ENCODE results near the gene NEURL3.

NEURL3 gene

GRCh38 chr2:96530474-96531357 lies 25.6 kb upstream of the NEURL3 start:
- no peak for DNase-seq (ENCODE audit: low read depth in 1 of 2, low spot score in 1 of 2)
- TF ChIP-seq CTCF (IDR thresholded peaks at IDR 0.05; ENCODE audit: insufficient read depth, low read length) (no peak), GABPA (IDR thresholded peaks at IDR 0.05; ENCODE audit: low read depth) (no peak), SPI1 (IDR thresholded peaks at IDR 0.05; ENCODE audit: borderline replicate concordance, low read depth) (no peak), POLR2AphosphoS5 (IDR thresholded peaks at IDR 0.05; ENCODE audit: low read depth) (no peak)
- TF ChIP-seq, protein P1, sequence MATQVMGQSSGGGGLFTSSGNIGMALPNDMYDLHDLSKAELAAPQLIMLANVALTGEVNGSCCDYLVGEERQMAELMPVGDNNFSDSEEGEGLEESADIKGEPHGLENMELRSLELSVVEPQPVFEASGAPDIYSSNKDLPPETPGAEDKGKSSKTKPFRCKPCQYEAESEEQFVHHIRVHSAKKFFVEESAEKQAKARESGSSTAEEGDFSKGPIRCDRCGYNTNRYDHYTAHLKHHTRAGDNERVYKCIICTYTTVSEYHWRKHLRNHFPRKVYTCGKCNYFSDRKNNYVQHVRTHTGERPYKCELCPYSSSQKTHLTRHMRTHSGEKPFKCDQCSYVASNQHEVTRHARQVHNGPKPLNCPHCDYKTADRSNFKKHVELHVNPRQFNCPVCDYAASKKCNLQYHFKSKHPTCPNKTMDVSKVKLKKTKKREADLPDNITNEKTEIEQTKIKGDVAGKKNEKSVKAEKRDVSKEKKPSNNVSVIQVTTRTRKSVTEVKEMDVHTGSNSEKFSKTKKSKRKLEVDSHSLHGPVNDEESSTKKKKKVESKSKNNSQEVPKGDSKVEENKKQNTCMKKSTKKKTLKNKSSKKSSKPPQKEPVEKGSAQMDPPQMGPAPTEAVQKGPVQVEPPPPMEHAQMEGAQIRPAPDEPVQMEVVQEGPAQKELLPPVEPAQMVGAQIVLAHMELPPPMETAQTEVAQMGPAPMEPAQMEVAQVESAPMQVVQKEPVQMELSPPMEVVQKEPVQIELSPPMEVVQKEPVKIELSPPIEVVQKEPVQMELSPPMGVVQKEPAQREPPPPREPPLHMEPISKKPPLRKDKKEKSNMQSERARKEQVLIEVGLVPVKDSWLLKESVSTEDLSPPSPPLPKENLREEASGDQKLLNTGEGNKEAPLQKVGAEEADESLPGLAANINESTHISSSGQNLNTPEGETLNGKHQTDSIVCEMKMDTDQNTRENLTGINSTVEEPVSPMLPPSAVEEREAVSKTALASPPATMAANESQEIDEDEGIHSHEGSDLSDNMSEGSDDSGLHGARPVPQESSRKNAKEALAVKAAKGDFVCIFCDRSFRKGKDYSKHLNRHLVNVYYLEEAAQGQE (IDR thresholded peaks at IDR 0.05; ENCODE audit: insufficient replicate concordance, low read depth) = no peak
- Histone ChIP-seq H3K27me3 (ENCODE audit: insufficient read depth, poor library complexity, severe bottlenecking) (no peaks in the 10 kb centered on the region), H3K4me3 (replicated peaks; ENCODE audit: insufficient read depth, low read length) (no peak overlapping the region), H3K27ac (replicated peaks) (no peak overlapping the region)

DNA sequence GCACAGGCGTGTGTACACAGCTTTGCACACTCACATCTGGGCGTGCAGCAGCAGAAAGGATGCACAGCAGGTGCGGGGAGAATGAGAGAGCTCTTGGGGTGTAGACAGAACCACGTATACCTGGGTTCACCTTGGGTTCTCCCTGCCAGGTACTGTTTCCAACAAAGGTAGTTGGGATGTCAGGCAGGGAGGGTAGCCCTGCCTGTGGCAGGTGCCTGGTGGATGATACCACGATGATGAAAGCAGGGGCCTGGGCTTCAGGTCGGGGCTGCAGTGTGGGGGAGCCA lies 24.9 kb upstream of the NEURL3 start:
- Histone ChIP-seq H3K27me3 (ENCODE audit: insufficient read depth, poor library complexity, severe bottlenecking) (no peaks in the 10 kb centered on the region), H3K4me3 (replicated peaks; ENCODE audit: insufficient read depth, low read length) (no peak overlapping the region), H3K27ac (replicated peaks) (no peak overlapping the region)
- no peak for TF ChIP-seq POLR2AphosphoS5 (IDR thresholded peaks at IDR 0.05; ENCODE audit: low read depth)
- no peak for TF ChIP-seq GABPA (IDR thresholded peaks at IDR 0.05; ENCODE audit: low read depth)
- TF ChIP-seq, protein P1 (IDR thresholded peaks at IDR 0.05; ENCODE audit: insufficient replicate concordance, low read depth) = no peak
- no peak for TF ChIP-seq SPI1 (IDR thresholded peaks at IDR 0.05; ENCODE audit: borderline replicate concordance, low read depth)
- no peak for TF ChIP-seq CTCF (IDR thresholded peaks at IDR 0.05; ENCODE audit: insufficient read depth, low read length)
- no peak for DNase-seq (ENCODE audit: low read depth in 1 of 2, low spot score in 1 of 2)

DNA sequence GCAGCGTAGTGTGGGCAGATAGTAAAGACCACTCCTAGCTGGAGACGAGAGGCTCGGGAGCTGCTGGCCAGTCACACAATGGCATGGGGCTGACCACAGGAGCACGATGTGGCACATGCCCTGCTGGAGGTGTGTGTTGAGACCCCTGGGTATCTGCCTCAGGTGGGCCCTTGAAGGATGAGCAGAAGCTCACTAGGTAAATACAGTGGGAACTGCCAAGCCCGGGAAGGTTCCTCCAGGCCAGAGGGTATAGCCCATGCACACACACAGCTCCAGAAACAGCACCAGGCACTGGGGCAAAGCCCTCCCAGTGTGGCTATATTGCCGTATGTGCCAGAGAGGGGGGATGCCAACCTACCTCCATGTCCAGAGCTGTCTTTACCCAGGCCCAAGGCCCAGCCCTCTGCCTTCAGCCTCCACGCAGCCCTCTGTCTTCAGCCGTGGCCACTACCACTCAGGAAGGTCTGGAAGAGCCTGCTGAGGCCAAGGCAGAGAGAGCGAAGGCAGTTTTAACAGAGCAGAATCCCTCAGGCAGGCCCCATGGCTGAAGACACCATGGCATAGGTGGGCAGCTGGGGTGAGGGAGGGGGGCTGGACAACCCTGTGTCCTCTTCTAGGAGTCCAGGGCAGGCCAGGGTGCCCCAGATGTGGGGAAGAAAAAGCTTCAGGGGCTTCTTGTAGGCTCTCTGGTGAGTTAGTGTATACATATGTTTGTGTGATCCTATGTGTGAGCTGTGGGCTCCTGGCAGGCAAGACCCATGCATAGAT lies 24.4 kb upstream of the NEURL3 start:
- Histone ChIP-seq H3K4me3 (replicated peaks; ENCODE audit: insufficient read depth, low read length) (no peak overlapping the region), H3K27ac (replicated peaks) (no peak overlapping the region), H3K27me3 (ENCODE audit: insufficient read depth, poor library complexity, severe bottlenecking) (no peaks in the 10 kb centered on the region)
- TF ChIP-seq GABPA (IDR thresholded peaks at IDR 0.05; ENCODE audit: low read depth) = no peak
- TF ChIP-seq, protein P1 (IDR thresholded peaks at IDR 0.05; ENCODE audit: insufficient replicate concordance, low read depth) = no peak
- no peak for TF ChIP-seq POLR2AphosphoS5 (IDR thresholded peaks at IDR 0.05; ENCODE audit: low read depth)
- TF ChIP-seq CTCF (IDR thresholded peaks at IDR 0.05; ENCODE audit: insufficient read depth, low read length) = no peak
- no peak for DNase-seq (ENCODE audit: low read depth in 1 of 2, low spot score in 1 of 2)

All from HL-60 (cell line).